Embryonic facial prominence (tissue), 1 donor: ENCODE measurements around the gene GPR42.

Source experiments
- DNase-seq: peaks from one replicate; pipeline ENCODE4 v3.0.0-alpha.2; 2016; ENCODE audit errors: extremely low spot score

The GPR42 gene

DNA sequence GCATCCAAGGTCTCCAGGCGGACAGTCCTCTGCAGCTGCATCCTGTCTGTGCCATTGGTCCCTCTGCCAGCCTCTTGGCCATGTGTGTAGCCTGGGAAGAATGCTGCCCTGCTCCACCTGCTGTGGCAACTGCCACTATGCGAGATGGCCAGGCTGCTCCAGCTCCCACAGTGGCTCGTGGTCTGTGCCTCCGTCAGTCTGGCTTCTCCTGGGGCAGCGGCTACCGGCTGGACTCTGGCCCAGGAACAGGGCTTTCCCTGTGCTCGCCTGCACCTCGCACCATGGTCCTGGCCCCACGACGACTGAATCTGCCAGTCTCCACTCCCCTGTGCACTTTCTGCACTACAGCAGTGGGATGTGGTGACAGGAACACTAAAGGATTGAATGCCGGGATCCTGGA lies 50.5 kb downstream of the GPR42 start:
- no peak for DNase-seq
